HG03097 (cell line): Measurements from ENCODE around the gene FAM53C.

Experiments
- ATAC-seq: cut with Tn5 transposase; IDR thresholded peaks from one replicate; pipeline ENCODE4 v1.9.1; 2021; ENCODE audit not compliant: unreplicated experiment, low FRiP score

FAM53C gene

GRCh38 chr5:138350563-138350890, 12.5 kb downstream of the FAM53C start:
- ATAC-seq = no peak

- ATAC-seq = no peak
These were observed 13.0 kb downstream of the FAM53C start for GRCh38 chr5:138351056-138351455.

GRCh38 chr5:138351517-138351916, 13.5 kb downstream of the FAM53C start:
- no peak for ATAC-seq

GRCh38 chr5:138352071-138352721, 14.1 kb downstream of the FAM53C start, which contains the start of gene KDM3B:
Gene KDM3B, plus strand, starts transcription at chr5:138352685. Its CDS starts 111 bp downstream, at chr5:138352796.
- peak; percentile 60 for ATAC-seq

GRCh38 chr5:138352722-138353559, 14.9 kb downstream of the FAM53C start:
- peak; percentile 37 for ATAC-seq

- no peak for ATAC-seq
These were observed 15.6 kb downstream of the FAM53C start for GRCh38 chr5:138353560-138354080.

GRCh38 chr5:138354387-138354786, 16.3 kb downstream of the FAM53C start:
- ATAC-seq = no peak

- ATAC-seq = no peak
These were observed 16.9 kb downstream of the FAM53C start for GRCh38 chr5:138354926-138355378.

GRCh38 chr5:138359621-138360020, 21.6 kb downstream of the FAM53C start:
- no peak for ATAC-seq

- ATAC-seq = no peak
These were observed 22.9 kb downstream of the FAM53C start for GRCh38 chr5:138360941-138361452.

GRCh38 chr5:138364576-138364975, 26.5 kb downstream of the FAM53C start:
- ATAC-seq = no peak

GRCh38 chr5:138366632-138367382, 28.7 kb downstream of the FAM53C start:
- no peak for ATAC-seq

- no peak for ATAC-seq
These were observed 31.2 kb downstream of the FAM53C start for GRCh38 chr5:138369261-138369660.

- ATAC-seq = no peak
These were observed 31.6 kb downstream of the FAM53C start for GRCh38 chr5:138369706-138370105.

GRCh38 chr5:138370537-138370936, 32.5 kb downstream of the FAM53C start:
- no peak for ATAC-seq

- no peak for ATAC-seq
These were observed 33.4 kb downstream of the FAM53C start for GRCh38 chr5:138371454-138371853.

GRCh38 chr5:138372225-138372624, 34.2 kb downstream of the FAM53C start:
- no peak for ATAC-seq

GRCh38 chr5:138372653-138373052, 34.6 kb downstream of the FAM53C start:
- no peak for ATAC-seq

GRCh38 chr5:138382347-138382746, 44.3 kb downstream of the FAM53C start:
- ATAC-seq = no peak

GRCh38 chr5:138385660-138386059, 47.6 kb downstream of the FAM53C start:
- ATAC-seq = no peak

GRCh38 chr5:138386290-138386689, 48.2 kb downstream of the FAM53C start:
- no peak for ATAC-seq
